BLaER1 treated with 17β-estradiol and CSF1 and Interleukin-3, amounts not matched to agents 10 nM and 100 nM (cell line): ENCODE results near the gene RNASEH2A.
A peak's percentile ranks its signal among the peaks of the same experiment; 100 is the strongest.

ENCODE experiments used
- H3K27ac ChIP-seq, 11 experiments: shearing (Covaris generic); formaldehyde crosslinking; 2 replicates each; pipeline ENCODE4 v1.8.1; 2022
- H3K27me3 ChIP-seq, 11 experiments: shearing (Covaris generic); formaldehyde crosslinking; 2 replicates each; pipeline ENCODE4 v1.8.1; 2022
- H3K36me3 ChIP-seq, 11 experiments: shearing (Covaris generic); formaldehyde crosslinking; 2 replicates each; pipeline ENCODE4 v1.8.1; 2022
- H3K4me1 ChIP-seq, 10 experiments: shearing (Covaris generic); formaldehyde crosslinking; 2 replicates each; pipeline ENCODE4 v1.8.1; 2022
- H3K4me2 ChIP-seq, 11 experiments: shearing (Covaris generic); formaldehyde crosslinking; 2 replicates each; pipeline ENCODE4 v1.8.1; 2022
- H3K4me3 ChIP-seq, 10 experiments: shearing (Covaris generic); formaldehyde crosslinking; 2 replicates each; pipeline ENCODE4 v1.8.1; 2022
- H3K9ac ChIP-seq, 11 experiments: shearing (Covaris generic); formaldehyde crosslinking; 2 replicates each; pipeline ENCODE4 v1.8.1; 2022
- H3K9me3 ChIP-seq, 11 experiments: shearing (Covaris generic); formaldehyde crosslinking; replicated peaks in 1 of 11; 2 replicates each; pipeline ENCODE4 v1.8.1; 2022
- H4K20me1 ChIP-seq, 11 experiments: shearing (Covaris generic); formaldehyde crosslinking; 2 replicates each; pipeline ENCODE4 v1.8.1; 2022
- Cebpa-rat ChIP-seq, 11 experiments: shearing (Covaris generic); IDR thresholded peaks; 2 replicates each; pipeline ENCODE4 v1.8.1; 2022

The RNASEH2A gene

DNA sequence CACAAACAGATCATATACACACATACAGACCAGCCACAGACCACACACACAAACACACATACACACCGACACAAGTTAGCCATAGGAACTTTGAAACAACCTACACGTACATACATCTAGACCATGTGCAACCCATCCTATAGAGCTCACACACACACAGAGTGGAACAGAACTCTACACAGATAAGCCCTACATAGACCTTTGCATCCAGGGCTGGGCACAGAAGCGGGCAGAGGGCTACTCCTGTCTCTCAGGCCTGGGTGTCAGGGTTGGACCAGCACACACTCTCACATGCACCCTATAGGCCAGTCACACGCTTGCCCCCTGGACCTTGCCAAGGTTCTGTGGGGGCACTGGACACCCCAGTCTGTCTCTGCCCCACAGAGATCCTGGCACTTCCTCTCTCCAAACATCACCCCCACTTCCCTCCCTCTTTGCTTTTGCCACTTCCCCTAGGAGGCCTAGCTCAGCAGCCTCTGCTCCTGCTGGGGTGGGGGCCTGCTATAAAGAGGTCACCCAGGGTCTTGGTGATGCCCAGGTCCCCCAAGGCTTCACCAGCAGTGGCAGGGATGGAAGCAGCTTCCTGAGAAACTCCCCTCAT, 20.9 kb upstream of the RNASEH2A start:
- H3K9ac ChIP-seq = peak overlapping the region; percentile 92 to 99 (median 96)
- H3K27me3 ChIP-seq = no peaks in the 10 kb centered on the region
- peak overlapping the region; percentile 98 to 100 (median 99) for H3K27ac ChIP-seq
- peaks cover 72 to 88% (median 86%) of the 10 kb centered on the region in 10 experiments for H3K4me1 ChIP-seq
- H3K4me2 ChIP-seq = peak overlapping the region; percentile 90 to 100 (median 99)
- TF ChIP-seq Cebpa-rat (IDR thresholded peaks at IDR 0.05) = no peak
- no peaks in the 10 kb centered on the region for H4K20me1 ChIP-seq
- no peaks in the 10 kb centered on the region for H3K9me3 ChIP-seq
- H3K36me3 ChIP-seq = no peaks in the 10 kb centered on the region
- H3K4me3 ChIP-seq = peak overlapping the region in 8 of 10 experiments; percentile 8 to 49 (median 30); a peak in 10 of 20 replicates

DNA sequence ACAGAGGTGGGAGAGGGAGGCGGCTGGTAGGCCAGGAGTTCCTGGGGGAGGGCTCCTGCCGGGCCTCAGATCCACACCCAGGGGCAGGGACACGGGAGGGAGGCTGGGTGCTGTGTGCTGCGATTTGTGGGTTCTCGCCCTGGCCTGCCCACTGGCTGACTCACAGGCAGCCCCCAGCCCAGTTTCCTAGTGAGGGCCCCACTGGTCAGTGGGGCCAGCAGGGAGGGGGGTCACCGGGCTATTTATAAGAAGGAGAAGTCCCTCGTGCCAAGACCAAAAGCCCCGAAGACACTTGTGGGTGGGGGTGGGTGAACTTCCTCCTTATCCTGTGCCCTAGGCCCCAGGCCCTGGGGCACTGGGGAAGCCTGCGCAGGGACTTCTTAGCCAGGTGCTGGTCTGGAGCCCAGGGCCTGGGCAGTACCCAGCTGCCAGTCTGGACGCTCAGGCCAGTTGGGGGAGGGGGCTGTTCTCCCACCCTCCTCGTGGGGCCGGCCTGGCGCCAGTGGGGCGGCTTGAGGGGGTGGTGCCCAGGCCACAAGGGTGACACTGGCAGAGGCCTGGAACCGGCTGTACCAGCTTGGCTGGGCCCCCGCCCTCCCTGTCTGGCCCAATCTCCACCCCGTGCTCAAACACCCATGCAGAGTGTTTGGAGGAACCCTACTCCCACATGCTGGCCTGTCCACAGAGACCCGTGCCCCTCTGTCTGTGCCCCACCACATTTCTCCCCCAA, 20.1 kb upstream of the RNASEH2A start:
- Histone ChIP-seq H3K36me3 (no peaks in the 10 kb centered on the region), H3K4me1 (peaks cover 71 to 92% (median 90%) of the 10 kb centered on the region in 10 experiments), H3K4me2 (peak overlapping the region; percentile 90 to 100 (median 99)), H3K27ac (peak overlapping the region; percentile 98 to 100 (median 99)), H4K20me1 (no peaks in the 10 kb centered on the region; a peak in 1 of 22 replicates), H3K27me3 (no peaks in the 10 kb centered on the region), H3K9ac (peak overlapping the region; percentile 92 to 99 (median 96)), H3K4me3 (peak overlapping the region in 8 of 10 experiments; percentile 8 to 49 (median 30); a peak in 12 of 20 replicates), H3K9me3 (no peaks in the 10 kb centered on the region)
- TF ChIP-seq Cebpa-rat (IDR thresholded peaks at IDR 0.05) = no peak

DNA sequence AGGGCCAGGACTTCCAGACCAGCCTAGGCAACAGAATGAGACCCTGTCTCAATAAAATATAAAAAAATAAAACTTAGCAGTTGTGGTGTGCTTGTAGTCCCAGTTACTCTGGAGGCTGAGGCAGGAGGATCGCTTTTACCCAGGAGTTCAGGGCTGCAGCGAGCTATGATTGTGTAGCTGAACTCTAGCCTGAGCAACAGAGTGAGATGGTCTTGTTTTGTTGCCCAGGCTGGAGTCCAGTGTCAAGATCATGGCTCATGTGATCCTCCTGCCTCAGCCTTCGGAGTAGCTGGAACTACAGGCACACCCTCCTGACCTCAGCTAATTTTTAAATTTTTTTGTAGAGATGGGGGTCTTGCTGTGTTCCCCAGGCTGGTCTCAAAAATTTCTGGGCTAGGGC, 19.4 kb upstream of the RNASEH2A start:
- H3K4me3 ChIP-seq = peak overlapping the region in 6 of 10 experiments; percentile 12 to 49 (median 33); a peak in 7 of 20 replicates
- peaks cover 0 to under 1% (median 0%) of the 10 kb centered on the region in 11 experiments; a peak in 1 of 22 replicates for H3K36me3 ChIP-seq
- TF ChIP-seq Cebpa-rat (IDR thresholded peaks at IDR 0.05) = no peak
- H3K9ac ChIP-seq = peak overlapping the region; percentile 92 to 99 (median 96)
- H3K4me2 ChIP-seq = peak overlapping the region; percentile 90 to 100 (median 99)
- H3K4me1 ChIP-seq = peaks cover 65 to 86% (median 83%) of the 10 kb centered on the region in 10 experiments
- no peaks in the 10 kb centered on the region for H3K27me3 ChIP-seq
- no peaks in the 10 kb centered on the region for H3K9me3 ChIP-seq
- H3K27ac ChIP-seq = peak overlapping the region; percentile 98 to 100 (median 99)
- peaks cover 5 to 6% (median 6%) of the 10 kb centered on the region in 11 experiments for H4K20me1 ChIP-seq

DNA sequence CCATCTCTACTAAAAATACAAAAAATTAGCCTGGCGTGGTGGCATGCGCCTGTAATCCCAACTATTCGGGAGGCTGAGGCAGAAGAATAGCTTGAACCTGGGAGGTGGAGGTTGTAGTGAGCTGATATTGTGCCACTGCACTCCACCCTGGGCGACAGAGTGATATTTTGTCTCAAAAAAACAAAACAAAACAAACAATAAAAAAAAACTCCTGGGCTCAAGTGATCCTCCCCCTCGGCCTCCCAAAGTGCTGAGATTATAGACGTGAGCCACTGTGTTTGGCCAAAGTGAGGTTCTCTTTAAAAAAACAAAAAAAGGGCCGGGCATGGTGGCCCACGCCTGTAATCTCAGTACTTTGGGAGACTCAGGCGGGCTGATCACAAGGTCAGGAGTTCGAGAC, 18.9 kb upstream of the RNASEH2A start:
- no peak for TF ChIP-seq Cebpa-rat (IDR thresholded peaks at IDR 0.05)
- H3K27ac ChIP-seq = peak overlapping the region; percentile 98 to 100 (median 99)
- peak overlapping the region; percentile 90 to 100 (median 99) for H3K4me2 ChIP-seq
- peaks cover 61 to 81% (median 78%) of the 10 kb centered on the region in 10 experiments for H3K4me1 ChIP-seq
- H3K9ac ChIP-seq = peak overlapping the region; percentile 92 to 99 (median 96); a peak in 21 of 22 replicates
- no peaks in the 10 kb centered on the region for H3K27me3 ChIP-seq
- no peak overlapping the region for H3K4me3 ChIP-seq
- peaks cover 10 to 12% (median 11%) of the 10 kb centered on the region in 11 experiments for H4K20me1 ChIP-seq
- H3K9me3 ChIP-seq = no peaks in the 10 kb centered on the region
- H3K36me3 ChIP-seq = peaks cover 0 to 5% (median 0%) of the 10 kb centered on the region in 11 experiments; a peak in 5 of 22 replicates

DNA sequence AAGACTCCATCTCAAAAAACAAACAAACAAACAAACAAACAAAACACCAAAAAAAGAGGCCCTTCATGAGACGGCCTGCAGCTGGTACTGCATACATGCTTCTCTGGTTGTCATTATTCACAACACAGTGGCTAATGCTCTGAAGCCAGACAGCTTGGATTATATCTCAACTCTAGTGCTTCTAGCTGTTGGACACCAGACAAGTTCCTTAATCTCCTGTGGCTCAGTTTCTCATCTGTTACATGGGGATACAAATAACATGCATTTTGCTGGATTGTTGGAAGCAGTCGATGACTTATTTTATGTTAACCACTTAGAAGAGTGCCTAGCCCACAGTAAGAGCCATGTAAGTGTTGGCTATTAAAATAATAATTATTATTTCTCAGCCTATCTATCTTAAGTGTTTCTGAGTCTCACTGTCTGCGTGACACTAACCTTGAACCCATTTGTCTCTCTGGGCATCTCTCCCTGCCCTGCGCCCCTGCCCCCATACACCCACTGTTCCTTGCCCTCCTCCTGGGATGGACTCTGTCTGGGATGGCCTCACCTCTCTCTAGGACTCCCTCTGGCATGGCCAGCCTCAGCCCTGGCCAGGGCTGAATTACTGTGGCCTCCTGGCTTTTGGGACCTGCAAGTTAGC, 18.2 kb upstream of the RNASEH2A start:
- Histone ChIP-seq H3K27me3 (no peaks in the 10 kb centered on the region), H3K4me3 (peak overlapping the region; percentile 90 to 98 (median 96)), H3K4me1 (peaks cover 59 to 74% (median 72%) of the 10 kb centered on the region in 10 experiments), H3K9me3 (no peaks in the 10 kb centered on the region), H4K20me1 (peaks cover 17 to 19% (median 18%) of the 10 kb centered on the region in 11 experiments), H3K9ac (peak overlapping the region; percentile 92 to 99 (median 98)), H3K36me3 (peaks cover 0 to 12% (median 0%) of the 10 kb centered on the region in 11 experiments; a peak in 8 of 22 replicates), H3K4me2 (peak overlapping the region; percentile 90 to 100 (median 99)), H3K27ac (peak overlapping the region; percentile 98 to 100 (median 99))
- TF ChIP-seq Cebpa-rat (IDR thresholded peaks at IDR 0.05) = no peak

DNA sequence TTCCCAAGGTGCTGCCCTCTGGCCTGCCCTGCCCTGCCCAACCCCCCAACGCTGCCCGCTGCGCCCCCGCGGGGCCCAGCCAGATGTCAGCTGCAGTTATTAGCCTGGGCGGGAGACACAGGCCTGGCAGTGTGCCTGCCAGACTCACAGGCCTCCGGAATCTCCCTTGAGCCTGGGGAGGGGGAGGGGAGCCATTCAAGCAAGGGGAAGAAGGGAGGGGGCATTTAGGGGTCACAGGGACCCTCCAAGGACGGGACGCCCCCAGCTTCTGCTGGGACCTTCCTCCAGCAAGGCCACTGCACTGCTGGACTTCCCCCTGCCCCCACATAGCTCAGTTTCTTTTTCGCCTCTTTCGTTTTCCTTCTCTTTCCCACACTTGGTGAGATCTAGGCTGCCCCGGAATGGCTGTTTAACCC, 17.7 kb upstream of the RNASEH2A start:
- H3K4me2 ChIP-seq = peak overlapping the region; percentile 90 to 100 (median 99)
- no peaks in the 10 kb centered on the region for H3K27me3 ChIP-seq
- peak overlapping the region; percentile 92 to 99 (median 98) for H3K9ac ChIP-seq
- no peak for TF ChIP-seq Cebpa-rat (IDR thresholded peaks at IDR 0.05)
- peaks cover 54 to 69% (median 67%) of the 10 kb centered on the region in 10 experiments for H3K4me1 ChIP-seq
- peaks cover 18 to 21% (median 20%) of the 10 kb centered on the region in 11 experiments for H4K20me1 ChIP-seq
- H3K9me3 ChIP-seq = no peaks in the 10 kb centered on the region
- H3K4me3 ChIP-seq = peak overlapping the region; percentile 90 to 98 (median 96)
- peak overlapping the region; percentile 98 to 100 (median 99) for H3K27ac ChIP-seq
- peaks cover 0 to 12% (median 0%) of the 10 kb centered on the region in 11 experiments; a peak in 8 of 22 replicates for H3K36me3 ChIP-seq

DNA sequence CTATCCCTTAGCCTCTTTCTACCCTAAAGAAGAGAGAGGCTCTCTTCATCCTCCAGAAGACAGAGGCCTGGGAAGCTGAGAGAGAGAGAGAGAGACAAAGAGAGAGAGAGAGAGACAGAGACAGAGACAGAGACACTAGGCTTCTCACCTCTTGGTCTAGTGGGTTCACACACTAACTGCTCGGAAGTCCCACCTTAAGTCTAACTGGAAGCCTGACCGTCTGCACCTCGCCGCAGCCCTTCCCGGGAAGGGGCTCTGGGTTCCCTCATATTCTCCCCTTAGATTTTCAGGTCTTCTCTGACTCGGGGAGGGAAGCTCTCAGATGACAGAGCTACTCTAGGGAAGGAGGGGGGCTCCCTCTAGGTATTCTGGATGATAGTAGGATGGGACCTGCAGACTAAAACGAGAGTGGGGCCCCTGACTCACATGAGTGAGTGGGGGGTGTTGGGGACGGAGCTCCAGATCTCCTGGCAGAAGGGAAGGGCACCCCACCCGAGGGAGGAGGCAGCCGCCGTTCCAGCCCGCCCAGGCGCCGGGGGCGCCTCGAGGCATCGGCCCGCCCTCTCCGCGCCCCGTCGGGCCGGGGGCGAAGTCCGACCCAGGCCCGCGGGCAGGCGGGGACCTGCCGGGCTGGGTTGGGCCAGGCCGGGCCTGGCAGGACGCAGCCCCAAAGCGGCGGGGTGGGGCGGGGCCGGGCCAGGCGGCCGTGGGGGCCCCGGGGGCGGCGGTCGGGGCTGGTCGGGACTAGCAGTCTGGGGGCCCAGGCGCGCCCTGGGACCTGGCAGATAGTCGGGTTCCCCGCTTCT, 17.1 kb upstream of the RNASEH2A start:
- Histone ChIP-seq H3K4me3 (peak overlapping the region; percentile 90 to 98 (median 96)), H3K4me1 (peaks cover 51 to 69% (median 67%) of the 10 kb centered on the region in 10 experiments), H3K9ac (peak overlapping the region; percentile 92 to 99 (median 98))

More for the DNA sequence above, 17.1 kb upstream of the RNASEH2A start:
- Histone ChIP-seq H3K27ac (peak overlapping the region; percentile 98 to 100 (median 99)), H4K20me1 (peaks cover 18 to 21% (median 20%) of the 10 kb centered on the region in 11 experiments), H3K36me3 (peaks cover 0 to 12% (median 0%) of the 10 kb centered on the region in 11 experiments; a peak in 8 of 22 replicates), H3K4me2 (peak overlapping the region; percentile 90 to 100 (median 99)), H3K9me3 (no peaks in the 10 kb centered on the region), H3K27me3 (no peaks in the 10 kb centered on the region)
- no peak for TF ChIP-seq Cebpa-rat (IDR thresholded peaks at IDR 0.05)
